ENCODE data around the gene AMBP.
A peak's percentile ranks its signal among the peaks of the same experiment; 100 is the strongest.
"Not testable (repeated sequence)": the region's sequence is repeated elsewhere in the genome, so short reads cannot be mapped to it uniquely, and the experiment has no call there.

The AMBP gene

DNA sequence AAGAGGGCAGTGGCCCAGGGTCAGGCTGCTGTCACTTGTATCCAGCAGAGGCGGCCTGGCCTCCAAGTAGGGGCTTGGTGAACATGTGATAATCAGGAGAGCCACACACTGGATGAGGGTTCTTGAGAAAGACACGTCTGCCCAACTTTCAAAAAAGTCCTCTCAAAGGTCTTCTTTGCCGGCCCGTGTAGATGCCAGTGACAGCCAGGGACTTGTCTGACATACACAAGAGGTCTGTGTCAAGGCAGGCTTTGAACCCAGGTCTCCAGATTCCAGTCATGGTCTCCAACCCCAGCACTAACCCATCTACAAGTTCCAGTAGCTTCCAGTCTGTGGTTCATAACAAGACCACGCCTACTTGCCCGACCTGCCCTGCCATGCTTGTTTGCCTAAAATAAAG, 7.9 kb upstream of the AMBP start:
- no peak for DNase-seq (ENCODE audit: low read depth)
- TF ChIP-seq, protein P1, sequence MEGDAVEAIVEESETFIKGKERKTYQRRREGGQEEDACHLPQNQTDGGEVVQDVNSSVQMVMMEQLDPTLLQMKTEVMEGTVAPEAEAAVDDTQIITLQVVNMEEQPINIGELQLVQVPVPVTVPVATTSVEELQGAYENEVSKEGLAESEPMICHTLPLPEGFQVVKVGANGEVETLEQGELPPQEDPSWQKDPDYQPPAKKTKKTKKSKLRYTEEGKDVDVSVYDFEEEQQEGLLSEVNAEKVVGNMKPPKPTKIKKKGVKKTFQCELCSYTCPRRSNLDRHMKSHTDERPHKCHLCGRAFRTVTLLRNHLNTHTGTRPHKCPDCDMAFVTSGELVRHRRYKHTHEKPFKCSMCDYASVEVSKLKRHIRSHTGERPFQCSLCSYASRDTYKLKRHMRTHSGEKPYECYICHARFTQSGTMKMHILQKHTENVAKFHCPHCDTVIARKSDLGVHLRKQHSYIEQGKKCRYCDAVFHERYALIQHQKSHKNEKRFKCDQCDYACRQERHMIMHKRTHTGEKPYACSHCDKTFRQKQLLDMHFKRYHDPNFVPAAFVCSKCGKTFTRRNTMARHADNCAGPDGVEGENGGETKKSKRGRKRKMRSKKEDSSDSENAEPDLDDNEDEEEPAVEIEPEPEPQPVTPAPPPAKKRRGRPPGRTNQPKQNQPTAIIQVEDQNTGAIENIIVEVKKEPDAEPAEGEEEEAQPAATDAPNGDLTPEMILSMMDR (IDR thresholded peaks at IDR 0.05; ENCODE audit: control insufficient read depth, insufficient read depth, low read depth, low read length, missing control alignments) = no peak
- H3K4me3 ChIP-seq (ENCODE audit: control insufficient read depth, low read depth, low read length) = no peak overlapping the region

DNA sequence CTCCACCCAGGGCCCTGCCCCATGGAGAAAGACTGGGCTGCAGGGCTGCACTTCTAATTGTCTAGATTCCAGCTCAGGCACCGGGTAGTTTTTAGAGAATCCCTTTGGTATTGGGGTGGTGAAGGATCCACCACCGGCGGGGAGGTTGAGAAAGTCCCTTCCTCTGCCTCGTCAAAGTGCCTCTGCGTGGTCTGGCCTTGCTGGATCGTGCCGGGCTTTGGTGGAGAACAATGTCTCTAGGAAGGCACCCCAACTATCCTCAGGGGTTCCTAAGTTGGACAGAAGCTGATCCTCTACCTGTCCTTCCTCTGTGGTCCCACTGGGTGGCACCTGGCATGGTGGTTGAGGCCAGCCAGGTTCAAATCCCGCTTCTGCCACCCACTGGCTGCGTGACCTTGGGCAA, 7.3 kb upstream of the AMBP start:
- TF ChIP-seq, protein P1 (IDR thresholded peaks at IDR 0.05; ENCODE audit: control insufficient read depth, insufficient read depth, low read depth, low read length, missing control alignments) = no peak
- no peak overlapping the region for H3K4me3 ChIP-seq (ENCODE audit: control insufficient read depth, low read depth, low read length)
- DNase-seq (ENCODE audit: low read depth) = no peak

DNA sequence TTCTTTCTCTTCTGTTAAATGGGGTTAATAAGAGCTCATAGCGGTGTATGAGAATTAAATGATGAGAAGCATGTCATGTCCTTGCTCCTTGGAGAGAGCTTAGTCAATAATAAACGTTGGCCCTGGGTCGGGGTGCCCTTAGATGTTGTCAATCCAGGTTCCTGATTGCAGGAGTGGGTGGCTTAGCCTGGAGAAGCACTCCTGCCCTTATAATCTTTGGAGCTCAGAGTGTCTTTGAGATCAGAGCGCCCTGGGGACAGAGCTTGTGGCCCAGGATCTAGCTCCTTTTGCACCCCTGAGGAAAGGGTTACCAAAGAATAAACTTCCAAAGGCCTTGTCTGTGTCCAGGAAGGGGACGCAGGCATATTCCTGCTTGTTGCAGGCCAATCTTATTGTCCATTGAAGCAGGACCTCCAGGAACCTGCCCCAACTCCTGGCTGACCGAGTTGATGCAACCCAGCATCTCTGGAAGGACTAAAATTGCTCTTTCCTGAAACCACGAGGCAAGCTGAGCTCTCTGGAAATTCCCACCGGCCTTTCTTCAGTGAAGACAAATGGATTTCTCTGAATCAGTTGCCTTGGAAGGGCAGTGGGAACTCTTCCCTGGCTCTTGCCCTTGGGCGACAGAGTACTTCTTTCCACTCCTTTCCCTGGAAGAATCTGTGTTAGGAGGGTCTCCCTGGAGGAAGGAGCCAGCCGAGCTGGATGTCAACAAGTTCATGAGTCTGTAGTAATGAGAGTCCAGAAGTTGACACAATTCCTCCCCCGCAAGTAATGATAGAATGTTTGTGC, 6.4 kb upstream of the AMBP start:
- TF ChIP-seq, protein P1 (IDR thresholded peaks at IDR 0.05; ENCODE audit: control insufficient read depth, insufficient read depth, low read depth, low read length, missing control alignments) = no peak
- no peak for DNase-seq (ENCODE audit: low read depth)
- no peak overlapping the region for H3K4me3 ChIP-seq (ENCODE audit: control insufficient read depth, low read depth, low read length)

DNA sequence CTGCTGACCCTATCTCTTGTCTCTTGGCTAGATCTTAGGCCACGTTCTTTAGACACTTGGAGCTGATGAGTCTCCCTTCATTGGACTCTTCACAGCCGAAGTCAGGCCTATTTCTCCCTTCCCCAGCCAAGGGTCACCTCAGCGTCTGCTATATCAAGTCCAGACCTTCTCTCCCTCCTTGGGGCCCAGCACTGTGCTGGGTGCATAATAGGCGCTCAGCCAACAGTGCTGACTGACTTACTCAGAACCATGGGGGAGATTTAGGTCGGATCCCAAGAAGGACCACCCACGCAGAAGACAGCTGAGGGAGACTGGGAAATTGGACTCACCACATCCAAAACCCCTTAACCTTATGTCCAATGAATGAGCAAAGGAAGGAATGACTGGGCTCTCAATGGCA, 5.6 kb upstream of the AMBP start:
- TF ChIP-seq, protein P1 (IDR thresholded peaks at IDR 0.05; ENCODE audit: control insufficient read depth, insufficient read depth, low read depth, low read length, missing control alignments) = no peak
- no peak overlapping the region for H3K4me3 ChIP-seq (ENCODE audit: control insufficient read depth, low read depth, low read length)
- no peak for DNase-seq (ENCODE audit: low read depth)

DNA sequence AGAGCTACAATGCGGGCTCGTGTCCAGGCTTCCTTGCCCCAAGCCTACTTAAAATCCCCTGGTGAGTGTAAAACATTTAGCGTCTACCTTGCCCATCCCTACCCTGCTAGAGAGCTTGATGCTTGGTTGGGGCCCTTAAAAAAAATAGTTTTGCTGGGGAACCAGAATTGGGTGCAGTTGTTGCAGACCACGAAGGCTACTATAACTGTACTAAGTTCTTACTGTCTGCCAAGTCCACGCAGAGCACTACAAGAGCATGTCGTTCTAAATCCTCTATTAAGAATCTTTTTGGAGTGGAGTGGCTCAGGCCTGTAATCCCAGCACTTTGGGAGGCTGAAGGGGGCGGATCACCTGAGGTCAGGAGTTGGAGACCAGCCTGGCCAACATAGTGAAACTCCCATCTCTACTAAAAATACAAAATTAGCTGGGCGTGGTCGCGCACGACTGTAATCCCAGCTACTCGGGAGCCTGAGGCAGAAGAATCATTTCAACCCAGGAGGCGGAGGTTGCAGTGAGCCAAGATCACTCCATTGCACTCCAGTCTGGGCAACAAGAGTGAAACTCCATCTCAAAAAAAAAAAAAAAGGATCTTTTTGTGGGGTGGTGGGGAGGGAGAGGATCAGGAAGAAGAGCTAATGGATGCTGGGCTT, 4.8 kb upstream of the AMBP start:
- DNase-seq (ENCODE audit: low read depth); H3K4me3 ChIP-seq (ENCODE audit: control insufficient read depth, low read depth, low read length): not testable (repeated sequence)

DNA sequence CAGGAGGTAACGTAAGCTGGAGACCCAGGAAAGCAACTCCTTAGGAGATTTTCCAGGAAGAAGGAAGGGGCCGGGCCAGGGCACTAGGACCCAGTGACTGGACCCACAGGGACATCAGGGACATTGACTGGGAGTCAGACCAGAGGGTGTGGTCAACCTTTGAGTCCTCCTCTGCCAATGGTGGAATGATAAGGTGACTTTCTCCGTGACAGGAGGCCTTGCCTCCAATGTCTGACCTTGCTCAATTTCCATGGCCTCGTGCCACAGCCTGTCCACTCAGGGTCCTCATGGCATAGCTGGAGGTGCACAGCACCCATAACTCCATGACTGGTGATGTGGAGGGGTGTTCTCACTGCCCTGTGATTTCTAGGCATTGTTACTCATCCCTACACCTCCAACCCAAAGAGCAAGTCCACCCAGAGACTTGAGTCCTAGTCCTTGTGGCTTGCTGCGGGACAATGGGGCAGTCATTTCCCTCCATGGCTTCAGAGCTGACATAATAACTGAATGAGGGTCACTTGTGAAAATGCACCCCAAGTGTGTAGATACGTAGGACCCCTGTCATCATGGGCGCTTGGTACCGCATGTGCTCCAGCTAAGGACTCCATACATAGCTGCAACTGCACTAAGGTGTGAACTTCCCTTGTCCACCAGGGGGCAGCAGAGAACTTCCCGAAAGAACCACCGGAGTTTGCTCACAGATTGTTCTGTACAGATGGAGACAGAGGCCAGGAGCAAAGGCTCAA, 4.1 kb upstream of the AMBP start:
- TF ChIP-seq, protein P1 (IDR thresholded peaks at IDR 0.05; ENCODE audit: control insufficient read depth, insufficient read depth, low read depth, low read length, missing control alignments) = peak; percentile 87
- H3K4me3 ChIP-seq (ENCODE audit: control insufficient read depth, low read depth, low read length) = no peak overlapping the region
- DNase-seq (ENCODE audit: low read depth) = peak; percentile 59
